Stimulated activated CD8-positive, alpha-beta memory T cell treated with anti-CD3 and anti-CD28 coated beads, Interleukin-4, amount 100 ng/mL, for 24 hours (primary cell): ENCODE data around the gene HNRNPL.
"Not testable (repeated sequence)": the region's sequence is repeated elsewhere in the genome, so short reads cannot be mapped to it uniquely, and the experiment has no call there.

Experiments
- DNase-seq: peaks from one replicate; pipeline ENCODE4 v3.0.0-alpha.2; 2020; ENCODE audit warnings: low read depth

Gene HNRNPL

GRCh38 chr19:38829203-38829602, 20.6 kb downstream of the HNRNPL start:
- not testable (repeated sequence) for DNase-seq

GRCh38 chr19:38826856-38827551, 22.8 kb downstream of the HNRNPL start:
- no peak for DNase-seq

- DNase-seq, result not testable (repeated sequence)
Observed at GRCh38 chr19:38825936-38826335, 23.9 kb downstream of the HNRNPL start.

- DNase-seq, result not testable (repeated sequence)
Observed at GRCh38 chr19:38821230-38821825, 28.5 kb downstream of the HNRNPL start.

- DNase-seq, result no peak
Observed at GRCh38 chr19:38819231-38819920, 30.4 kb downstream of the HNRNPL start.

- DNase-seq, result no peak
Observed at GRCh38 chr19:38817081-38817480, 32.7 kb downstream of the HNRNPL start.

- DNase-seq, result no peak
Observed at GRCh38 chr19:38816131-38816750, 33.5 kb downstream of the HNRNPL start.

GRCh38 chr19:38815059-38816001, 34.5 kb downstream of the HNRNPL start:
- DNase-seq, result no peak

GRCh38 chr19:38813932-38814331, 35.9 kb downstream of the HNRNPL start:
- not testable (repeated sequence) for DNase-seq

- DNase-seq, result no peak
Observed at GRCh38 chr19:38813323-38813722, 36.5 kb downstream of the HNRNPL start.

- DNase-seq, result no peak
Observed at GRCh38 chr19:38812841-38813320, 36.9 kb downstream of the HNRNPL start, which contains the start of gene LGALS4. TSS of gene LGALS4 (minus strand) at chr19:38812945. CDS start at chr19:38812886, 59 bp downstream.

- no peak for DNase-seq
Observed at GRCh38 chr19:38812009-38812840, 37.6 kb downstream of the HNRNPL start.

- DNase-seq, result no peak
Observed at GRCh38 chr19:38809592-38810252, 40.1 kb downstream of the HNRNPL start.

GRCh38 chr19:38808741-38809140, 41.0 kb downstream of the HNRNPL start:
- no peak for DNase-seq

GRCh38 chr19:38807374-38808098, 42.2 kb downstream of the HNRNPL start:
- not testable (repeated sequence) for DNase-seq

- no peak for DNase-seq
Observed at GRCh38 chr19:38806371-38806770, 43.4 kb downstream of the HNRNPL start.

- no peak for DNase-seq
Observed at GRCh38 chr19:38805180-38805579, 44.6 kb downstream of the HNRNPL start.

GRCh38 chr19:38803543-38803942, 46.2 kb downstream of the HNRNPL start:
- DNase-seq, result no peak
